Activated CD8-positive, alpha-beta T cell treated with anti-CD3 and anti-CD28 coated beads for 36 hours (primary cell): ENCODE data around the gene LPCAT1. TPM values are rescaled to one million over a fixed set of nuclear protein-coding genes. Genes with fewer than 3 reads are reported as not detected.

Experiments
- ATAC-seq: fragments of 200-7000 bp; cut with Tn5 transposase; one replicate; pipeline ENCODE4 v1.10.0; 2021; ENCODE audit warnings: mild to moderate bottlenecking, moderate library complexity
- CTCF ChIA-PET: fragments of 350-600 bp; sonication (Branson Sonifier 250); formaldehyde crosslinking; loops from one replicate; lab custom pipeline; 2021; ENCODE audit warnings: antibody characterized with exemption; lab: Charles Lee
- POLR2A ChIA-PET: fragments of 350-600 bp; sonication (Branson Sonifier 250); formaldehyde crosslinking; loops from one replicate; lab custom pipeline; 2021; ENCODE audit warnings: antibody characterized with exemption; lab: Charles Lee
- DNase-seq: peaks from one replicate; pipeline ENCODE4 v3.0.0-alpha.2; 2020
- H3K27ac Mint-ChIP-seq: one replicate; pipeline ENCODE4 v1.8.0; 2021; ENCODE audit warnings: mild to moderate bottlenecking, mixed read lengths
- H3K27me3 Mint-ChIP-seq: one replicate; pipeline ENCODE4 v1.8.0; 2021; ENCODE audit warnings: mixed read lengths
- H3K36me3 Mint-ChIP-seq: one replicate; pipeline ENCODE4 v1.8.0; 2021; ENCODE audit warnings: low read depth, mixed read lengths
- H3K4me1 Mint-ChIP-seq: one replicate; pipeline ENCODE4 v1.8.0; 2021; ENCODE audit warnings: low read depth, mixed read lengths
- H3K4me3 Mint-ChIP-seq: one replicate; pipeline ENCODE4 v1.8.0; 2021; ENCODE audit warnings: mild to moderate bottlenecking, moderate library complexity, mixed read lengths
- H3K9me3 Mint-ChIP-seq: one replicate; pipeline ENCODE4 v1.8.0; 2021; ENCODE audit warnings: mixed read lengths
- CTCF ChIP-seq: fragments of 200-600 bp; IDR thresholded peaks from one replicate; pipeline ENCODE4 v1.8.0; 2022; ENCODE audit warnings: antibody characterized with exemption, mild to moderate bottlenecking
- intact Hi-C: fragments of 100-400 bp; cut with micrococcal nuclease; formaldehyde crosslinking; loops from one replicate; pipeline ENCODE4 v1.10.0; 2022
- total RNA-seq, 2 experiments: library from RNA; stranded (reverse); gene quantifications; one replicate each; pipeline ENCODE4 v1.2.3, GENCODE V29; 2021

Gene LPCAT1
- total RNA-seq, 2 experiments from 2014 or later, result 37.2 to 43.6 TPM

GRCh38 chr5:1524481-1524798, 680 bp upstream of the LPCAT1 start:
- ChIA-PET POLR2A (interaction anchor here (1.9 kb wide), 1 partner anchor 11 kb away, joined by 14 read pairs; no protein-coding TSS in a partner anchor), CTCF (interaction anchor here (1.0 to 1.9 kb wide), 4 partner anchors 11 to 120 kb away, joined by 3 to 11 read pairs (median 4); no protein-coding TSS in a partner anchor)
- intact Hi-C loops, result no loop called here
- H3K4me3 Mint-ChIP-seq, result peak overlapping the region; percentile 61
- H3K9me3 Mint-ChIP-seq, result no peaks in the 10 kb centered on the region
- TF ChIP-seq CTCF, result no peak
- ATAC-seq, result no peak
- H3K27ac Mint-ChIP-seq, result peak overlapping the region; percentile 72
- H3K27me3 Mint-ChIP-seq, result no peaks in the 10 kb centered on the region
- peaks cover 36% of the 10 kb centered on the region for H3K4me1 Mint-ChIP-seq
- peaks cover 19% of the 10 kb centered on the region for H3K36me3 Mint-ChIP-seq
- DNase-seq, result no peak

GRCh38 chr5:1523480-1523792, 324 bp downstream of the LPCAT1 start:
- ChIA-PET CTCF (interaction anchor here (1.0 to 1.9 kb wide), 5 partner anchors 12 to 121 kb away, joined by 3 to 11 read pairs (median 4); no protein-coding TSS in a partner anchor), POLR2A (interaction anchor here (0.8 to 1.9 kb wide), 2 partner anchors 12 to 95 kb away, joined by 4 to 14 read pairs; no protein-coding TSS in a partner anchor)
- Mint-ChIP-seq H3K9me3 (no peaks in the 10 kb centered on the region), H3K4me1 (peaks cover 44% of the 10 kb centered on the region), H3K27ac (no peak overlapping the region), H3K36me3 (peaks cover 26% of the 10 kb centered on the region), H3K4me3 (peak overlapping the region; percentile 82), H3K27me3 (no peaks in the 10 kb centered on the region)
- ATAC-seq (peak; percentile 43), DNase-seq (no peak)
- no peak for TF ChIP-seq CTCF
- intact Hi-C loops, result no loop called here

- peak overlapping the region; percentile 53 for H3K27ac Mint-ChIP-seq
- peaks cover 26% of the 10 kb centered on the region for H3K36me3 Mint-ChIP-seq
- ATAC-seq, result peak; percentile 10
- TF ChIP-seq CTCF, result no peak
- POLR2A ChIA-PET, result interaction anchor here (0.6 to 1.9 kb wide), 3 partner anchors 13 to 20 kb away, joined by 3 to 14 read pairs (median 4); no protein-coding TSS in a partner anchor
- intact Hi-C loops, result no loop called here
- no peaks in the 10 kb centered on the region for H3K9me3 Mint-ChIP-seq
- no peaks in the 10 kb centered on the region for H3K27me3 Mint-ChIP-seq
- CTCF ChIA-PET, result interaction anchor here (1.0 to 1.9 kb wide), 2 partner anchors 13 to 34 kb away, joined by 3 to 11 read pairs; no protein-coding TSS in a partner anchor
- peaks cover 46% of the 10 kb centered on the region for H3K4me1 Mint-ChIP-seq
- peak overlapping the region; percentile 82 for H3K4me3 Mint-ChIP-seq
- DNase-seq, result no peak
Measured at GRCh38 chr5:1522601-1523479, 920 bp downstream of the LPCAT1 start.

- POLR2A ChIA-PET, result interaction anchor here (0.6 to 1.4 kb wide), 5 partner anchors 15 to 113 kb away, joined by 3 to 4 read pairs (median 3); no protein-coding TSS in a partner anchor
- no peaks in the 10 kb centered on the region for H3K9me3 Mint-ChIP-seq
- peak overlapping the region; percentile 82 for H3K4me3 Mint-ChIP-seq
- ATAC-seq, result no peak
- intact Hi-C loops, result no loop called here
- DNase-seq, result no peak
- peaks cover 40% of the 10 kb centered on the region for H3K4me1 Mint-ChIP-seq
- H3K27ac Mint-ChIP-seq, result peak overlapping the region; percentile 26
- CTCF ChIA-PET, result interaction anchor here (1.0 kb wide), 1 partner anchor 33 kb away, joined by 3 read pairs; no protein-coding TSS in a partner anchor
- H3K36me3 Mint-ChIP-seq, result peaks cover 26% of the 10 kb centered on the region
- TF ChIP-seq CTCF, result no peak
- H3K27me3 Mint-ChIP-seq, result no peaks in the 10 kb centered on the region
Measured at GRCh38 chr5:1521671-1522600, 1.8 kb downstream of the LPCAT1 start.
